ENCODE results near the gene SIPA1.

DNA sequence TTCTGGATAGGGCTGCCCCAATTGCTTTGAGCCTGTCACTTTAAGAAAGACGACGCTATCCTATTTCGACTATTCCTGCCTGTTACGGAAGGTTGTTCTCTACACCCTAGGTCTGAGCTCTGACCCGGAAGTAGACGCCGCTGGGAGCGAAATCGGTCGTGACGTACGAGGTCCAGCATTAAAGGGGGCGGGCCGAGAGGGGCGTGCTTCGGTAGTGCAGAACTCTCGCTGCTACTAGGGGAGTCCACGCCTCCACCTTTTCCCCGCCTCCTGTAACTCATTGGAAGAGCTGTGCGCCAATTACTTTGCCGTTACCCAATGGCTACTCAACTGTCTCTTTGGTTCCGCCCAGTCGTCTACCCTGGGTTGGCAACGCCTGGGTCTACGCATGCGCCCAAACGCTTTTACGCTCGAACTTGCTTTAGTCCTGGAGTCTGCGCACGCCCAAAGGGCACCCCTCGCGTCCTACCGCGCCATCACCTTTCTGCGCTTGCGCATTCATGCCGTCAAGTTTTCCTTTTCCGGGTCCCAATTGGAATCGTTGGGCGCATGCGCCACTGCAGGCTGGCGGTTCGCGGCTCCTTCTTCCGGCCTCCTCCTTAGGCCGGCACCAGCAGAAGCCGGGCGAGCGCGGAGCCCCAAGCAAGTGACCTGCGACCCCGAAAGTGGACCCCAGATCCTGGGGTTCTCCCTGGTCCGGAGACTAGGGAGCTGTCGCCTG, 22.5 kb upstream of the SIPA1 start, which contains the start of gene PCNX3:
- TF ChIP-seq, protein P1, sequence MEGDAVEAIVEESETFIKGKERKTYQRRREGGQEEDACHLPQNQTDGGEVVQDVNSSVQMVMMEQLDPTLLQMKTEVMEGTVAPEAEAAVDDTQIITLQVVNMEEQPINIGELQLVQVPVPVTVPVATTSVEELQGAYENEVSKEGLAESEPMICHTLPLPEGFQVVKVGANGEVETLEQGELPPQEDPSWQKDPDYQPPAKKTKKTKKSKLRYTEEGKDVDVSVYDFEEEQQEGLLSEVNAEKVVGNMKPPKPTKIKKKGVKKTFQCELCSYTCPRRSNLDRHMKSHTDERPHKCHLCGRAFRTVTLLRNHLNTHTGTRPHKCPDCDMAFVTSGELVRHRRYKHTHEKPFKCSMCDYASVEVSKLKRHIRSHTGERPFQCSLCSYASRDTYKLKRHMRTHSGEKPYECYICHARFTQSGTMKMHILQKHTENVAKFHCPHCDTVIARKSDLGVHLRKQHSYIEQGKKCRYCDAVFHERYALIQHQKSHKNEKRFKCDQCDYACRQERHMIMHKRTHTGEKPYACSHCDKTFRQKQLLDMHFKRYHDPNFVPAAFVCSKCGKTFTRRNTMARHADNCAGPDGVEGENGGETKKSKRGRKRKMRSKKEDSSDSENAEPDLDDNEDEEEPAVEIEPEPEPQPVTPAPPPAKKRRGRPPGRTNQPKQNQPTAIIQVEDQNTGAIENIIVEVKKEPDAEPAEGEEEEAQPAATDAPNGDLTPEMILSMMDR (IDR thresholded peaks at IDR 0.05) = no peak
- TF ChIP-seq ZFX (IDR thresholded peaks at IDR 0.05; ENCODE audit: borderline replicate concordance) = no peak

All from 22Rv1 (cell line).